ENCODE results near the gene PCDHGA1. TPM values are rescaled to one million over a fixed set of nuclear protein-coding genes. Genes with fewer than 3 reads are reported as not detected.
"Not testable (repeated sequence)": the region's sequence is repeated elsewhere in the genome, so short reads cannot be mapped to it uniquely, and the experiment has no call there.

PCDHGA1 gene
- polyA plus RNA-seq (2014; cell fraction: cytosol; rRNA removed), result 1.9 and 3.6 TPM in 2 replicates
- polyA plus RNA-seq (2014; cell fraction: nucleus; rRNA removed), result 2.0 and 2.4 TPM in 2 replicates

DNA sequence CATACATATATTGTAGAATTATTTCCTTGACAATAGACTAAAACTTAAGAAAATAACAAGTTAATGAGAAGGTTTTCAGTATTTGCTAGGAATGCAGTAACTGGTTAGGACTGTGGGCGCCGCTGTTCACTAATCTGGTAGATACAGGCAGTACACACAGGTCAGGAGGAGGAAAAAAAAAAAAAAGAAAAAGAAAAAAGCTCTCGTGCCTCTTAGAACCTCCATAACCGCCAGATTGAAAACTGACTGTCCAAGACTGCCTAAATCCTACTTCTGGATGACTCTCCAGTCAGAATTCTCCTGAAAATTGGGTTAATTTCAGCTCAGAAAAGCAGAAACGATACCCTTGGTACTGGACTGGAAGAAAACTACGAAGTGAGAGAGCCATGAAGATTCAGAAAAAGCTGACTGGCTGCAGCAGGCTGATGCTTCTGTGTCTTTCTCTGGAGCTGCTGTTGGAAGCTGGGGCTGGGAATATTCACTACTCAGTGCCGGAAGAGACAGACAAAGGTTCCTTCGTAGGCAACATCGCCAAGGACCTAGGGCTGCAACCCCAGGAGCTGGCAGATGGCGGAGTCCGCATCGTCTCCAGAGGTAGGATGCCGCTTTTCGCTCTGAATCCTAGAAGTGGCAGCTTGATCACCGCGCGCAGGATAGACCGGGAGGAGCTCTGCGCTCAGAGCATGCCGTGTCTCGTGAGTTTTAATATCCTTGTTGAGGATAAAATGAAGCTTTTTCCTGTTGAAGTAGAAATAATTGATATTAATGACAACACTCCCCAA is at the start of gene PCDHGA1:
Gene PCDHGA1, plus strand, starts transcription at position 216 of the 782 bp plus-strand sequence.
- peak; percentile 74 for DNase-seq (ENCODE audit: low spot score)

DNA sequence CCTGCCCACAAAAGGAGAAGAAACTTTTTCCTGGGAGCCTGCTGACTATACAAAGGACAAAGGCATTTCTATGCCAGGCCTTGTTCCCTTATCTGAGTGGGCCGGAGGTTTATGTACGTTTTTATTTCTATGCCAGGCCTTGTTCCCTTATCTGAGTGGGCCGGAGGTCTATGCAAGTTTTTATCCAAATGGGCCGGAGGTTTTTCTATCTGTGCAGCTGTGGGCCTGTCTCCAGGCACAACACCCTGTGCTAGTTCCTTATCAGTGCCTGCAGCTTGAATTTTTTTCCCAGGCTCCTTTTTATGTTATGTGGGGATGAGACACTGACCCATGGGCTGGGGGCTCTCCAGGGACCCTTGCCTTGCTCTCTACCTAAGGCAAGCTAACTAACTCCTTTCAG is 31.9 kb upstream of the PCDHGA1 start:
- no peak for DNase-seq (ENCODE audit: low spot score)

DNA sequence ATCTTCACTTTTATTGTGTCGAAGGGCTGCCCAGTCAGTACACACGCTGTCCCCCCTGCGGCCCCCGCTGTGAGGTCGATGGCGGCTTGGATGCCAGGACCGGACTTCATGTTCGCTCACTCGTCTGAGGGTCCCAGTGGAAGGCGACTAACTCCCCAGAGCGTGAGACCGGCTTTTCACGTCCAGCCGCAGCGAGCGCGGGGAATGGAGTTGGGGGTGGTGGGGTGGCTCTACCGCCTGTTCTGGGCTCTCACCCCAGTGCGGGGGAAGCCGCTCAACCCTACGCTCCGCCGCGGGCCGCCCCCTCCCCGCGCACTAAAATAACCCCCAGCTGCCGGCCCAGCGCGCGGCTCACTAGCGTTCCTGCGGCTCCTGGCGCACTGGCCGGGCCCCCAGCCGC is 26.6 kb upstream of the PCDHGA1 start, which contains the start of gene SLC25A2:
Gene SLC25A2, minus strand, starts transcription at position 294 of the 400 bp plus-strand sequence. Its CDS starts 184 bp downstream, at position 110.
- no peak for DNase-seq (ENCODE audit: low spot score)

DNA sequence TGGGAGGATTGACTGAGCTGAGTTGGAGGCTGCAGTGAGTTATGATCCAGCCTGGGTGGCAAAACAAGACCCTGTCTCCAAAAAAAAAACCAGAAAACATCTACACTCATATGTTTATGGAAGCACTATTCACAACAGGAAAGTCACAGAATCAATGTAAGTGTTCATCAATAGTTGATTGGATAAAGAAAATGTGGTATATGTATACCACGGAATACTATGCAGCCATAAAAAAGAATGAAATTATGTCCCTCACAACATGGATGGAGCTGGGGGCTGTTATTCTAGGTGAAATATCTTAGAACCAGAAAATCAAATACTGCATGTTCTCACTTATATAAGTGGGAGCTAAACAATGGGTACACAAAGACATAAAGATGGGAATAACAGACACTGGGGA is 23.7 kb upstream of the PCDHGA1 start:
- no peak for DNase-seq (ENCODE audit: low spot score)

DNA sequence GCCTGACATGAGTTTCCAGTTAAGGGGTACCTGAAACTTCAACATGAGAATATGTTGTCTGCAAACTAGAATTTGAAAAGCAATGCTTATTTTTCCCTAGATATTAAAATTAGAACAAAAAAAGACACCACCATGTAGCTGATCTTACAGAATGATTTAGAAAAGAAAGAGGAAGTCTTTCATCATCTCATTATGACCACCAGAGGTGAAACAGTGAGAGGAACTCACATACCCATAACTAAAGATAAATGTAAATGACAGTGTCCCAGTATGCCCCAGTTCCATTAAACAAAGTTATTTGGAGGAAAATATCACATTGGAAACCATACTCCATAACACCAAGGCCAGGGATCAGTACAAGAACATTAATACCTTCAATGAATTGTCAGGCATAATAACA is 16.6 kb upstream of the PCDHGA1 start:
- DNase-seq (ENCODE audit: low spot score), result no peak

DNA sequence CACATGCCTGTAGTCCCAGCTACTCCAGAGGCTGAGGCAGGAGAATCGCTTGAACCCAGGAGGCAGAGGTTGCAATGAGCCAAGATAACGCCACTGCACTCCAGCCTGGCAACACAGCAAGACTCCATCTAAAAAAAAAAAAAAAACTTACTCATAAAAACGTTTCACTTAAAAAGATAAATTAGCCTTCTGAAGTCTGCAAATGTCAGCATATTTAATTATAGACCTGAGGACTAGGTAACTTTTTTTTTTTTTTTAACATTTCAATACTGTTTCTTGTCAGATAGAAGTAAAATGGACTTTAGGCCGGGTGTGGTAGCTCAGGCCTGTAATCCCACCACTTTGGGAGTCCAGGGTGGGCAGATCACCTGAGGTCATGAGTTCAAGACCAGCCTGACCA is 13.4 kb upstream of the PCDHGA1 start:
- DNase-seq (ENCODE audit: low spot score), result not testable (repeated sequence)

DNA sequence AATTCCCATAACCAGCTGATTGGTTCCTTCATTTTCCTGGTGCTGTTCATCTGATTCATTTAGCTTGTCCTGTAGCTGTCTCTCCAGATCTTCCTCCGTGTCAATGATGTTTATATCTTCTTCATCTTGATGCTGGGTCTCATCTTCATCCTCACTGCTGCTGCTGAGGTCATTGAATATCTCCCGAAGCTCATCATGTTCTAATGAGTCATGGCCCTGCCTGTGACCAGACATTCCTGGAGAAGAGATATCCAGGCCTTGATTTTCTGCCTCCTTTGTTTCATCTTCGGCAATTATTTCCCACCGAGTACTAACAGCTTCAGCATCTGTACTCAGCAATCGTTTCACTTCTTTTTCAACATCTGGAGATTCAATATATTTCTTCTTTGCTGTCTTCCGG is 11.1 kb upstream of the PCDHGA1 start:
- no peak for DNase-seq (ENCODE audit: low spot score)

DNA sequence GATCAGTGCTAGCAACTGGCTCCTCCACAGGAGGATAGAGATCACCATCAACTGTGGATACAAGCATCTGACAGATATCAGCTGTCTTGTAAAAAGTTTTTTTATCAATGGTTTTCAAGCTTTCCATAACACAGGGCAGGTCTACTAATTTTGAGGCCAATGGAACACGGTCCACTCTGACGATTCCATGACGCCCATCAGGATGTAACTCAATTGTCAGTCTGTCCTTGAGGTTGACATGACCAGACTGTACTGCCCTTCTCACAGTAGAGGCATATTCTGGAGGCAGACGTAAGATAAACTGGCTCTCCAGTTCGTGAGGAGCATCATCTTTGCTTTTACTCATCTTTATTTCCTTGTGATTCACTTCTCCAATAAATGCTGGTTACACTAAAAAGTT is 10.6 kb upstream of the PCDHGA1 start:
- DNase-seq (ENCODE audit: low spot score), result no peak

DNA sequence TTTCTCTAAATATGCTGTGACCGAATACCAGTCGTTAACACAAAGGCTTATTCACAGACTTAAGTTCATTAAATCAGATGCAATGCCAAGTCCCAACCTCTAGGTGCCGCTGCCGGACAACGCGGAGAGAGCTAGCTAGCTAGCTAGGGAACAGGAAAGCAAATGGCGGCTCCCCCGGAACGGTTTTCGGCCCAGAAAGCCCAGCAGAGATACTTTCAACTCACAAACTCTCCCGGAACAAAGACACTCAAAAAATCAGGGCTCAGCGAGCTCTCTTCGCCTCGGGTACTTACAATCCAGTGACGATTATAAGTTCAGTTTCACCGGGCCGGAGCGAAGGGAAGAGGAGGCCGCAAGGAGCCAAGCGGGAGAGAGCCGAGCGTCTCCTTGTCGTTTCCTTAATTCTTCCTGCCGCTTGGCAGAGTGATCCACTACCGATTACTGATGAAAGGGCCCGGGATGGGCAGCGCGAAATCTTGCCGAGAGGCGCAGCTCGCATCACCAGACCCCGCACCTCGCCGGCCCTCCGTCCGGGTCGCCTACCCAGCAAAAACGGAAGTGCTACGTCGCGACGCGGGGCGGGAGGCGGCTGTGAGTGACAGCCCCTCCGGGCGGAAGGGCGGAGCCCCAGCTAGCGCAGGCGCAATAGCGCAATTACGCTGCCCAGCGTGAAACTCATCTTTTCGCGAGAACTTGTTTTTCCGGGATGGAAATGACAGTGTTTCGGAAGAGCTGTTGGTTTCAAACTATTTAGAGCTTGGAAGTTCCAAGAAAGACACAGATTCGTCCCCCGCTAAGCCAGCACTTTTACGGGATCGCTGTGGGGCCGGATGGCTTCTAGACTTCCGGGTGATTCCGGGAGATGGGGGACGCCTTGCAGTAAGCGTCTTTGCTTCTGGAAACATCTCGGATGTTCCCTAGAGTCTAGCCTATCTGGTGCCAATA is 9.8 kb upstream of the PCDHGA1 start, which contains the start of gene TAF7:
Gene TAF7, minus strand, starts transcription at position 560 of the 945 bp plus-strand sequence. CDS start 740 bp downstream, outside the sequence.
- DNase-seq (ENCODE audit: low spot score), result peak; percentile 96

DNA sequence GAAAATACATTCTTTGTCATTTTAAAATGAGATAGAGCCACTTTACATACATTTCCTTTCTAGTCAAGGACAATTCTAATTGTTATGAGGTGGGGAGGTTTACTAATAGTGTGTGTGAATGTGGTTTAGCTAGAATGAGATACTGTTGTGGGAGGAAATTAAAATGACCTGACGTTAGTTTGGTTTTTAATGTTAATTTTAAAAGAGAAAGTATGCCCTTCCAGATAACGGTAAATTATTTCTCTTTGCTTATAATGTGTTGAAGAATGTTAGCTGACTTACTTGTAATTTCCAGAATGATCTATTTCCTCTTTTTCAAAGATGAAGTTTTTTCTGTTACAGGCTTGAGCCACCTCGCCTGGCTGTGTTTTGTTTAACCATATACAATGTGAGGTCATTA is 8.1 kb upstream of the PCDHGA1 start:
- no peak for DNase-seq (ENCODE audit: low spot score)

DNA sequence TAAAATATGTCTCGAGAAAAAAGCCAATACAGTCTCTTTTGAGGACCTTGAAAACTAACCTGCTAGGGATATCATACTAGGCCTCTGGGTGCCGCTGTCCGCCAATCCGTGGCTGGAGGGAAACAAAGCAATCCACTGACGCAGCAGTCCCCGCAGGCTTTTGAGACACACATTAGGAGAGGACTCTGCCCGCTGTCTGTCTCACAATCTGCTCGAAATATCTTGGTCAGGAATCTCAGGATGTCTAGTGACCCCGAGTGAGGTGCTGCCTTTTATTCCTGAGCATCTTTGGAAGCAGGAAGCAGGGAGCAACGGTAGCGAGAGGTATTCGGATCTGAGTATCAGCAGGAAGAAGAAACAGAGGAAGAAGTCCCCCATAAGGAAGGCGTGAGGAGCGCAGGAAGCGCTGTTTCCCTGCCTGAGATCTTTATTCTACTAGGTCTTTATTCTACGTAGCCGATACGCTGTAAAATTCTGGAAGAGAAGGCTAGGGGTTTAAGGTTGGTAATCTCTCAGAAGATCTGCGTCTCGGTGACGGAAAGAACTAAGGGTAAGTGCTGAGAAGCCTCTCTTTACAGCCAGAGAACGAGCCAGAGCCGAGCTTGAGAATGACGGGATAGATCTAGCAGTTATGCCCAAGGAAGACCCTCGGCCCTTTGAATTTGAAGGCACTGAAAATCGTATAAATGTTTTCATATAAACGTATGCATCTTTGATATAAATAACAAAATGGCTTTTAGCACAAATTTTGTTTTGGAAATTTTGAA is 4.0 kb upstream of the PCDHGA1 start:
- peak; percentile 72 for DNase-seq (ENCODE audit: low spot score)

DNA sequence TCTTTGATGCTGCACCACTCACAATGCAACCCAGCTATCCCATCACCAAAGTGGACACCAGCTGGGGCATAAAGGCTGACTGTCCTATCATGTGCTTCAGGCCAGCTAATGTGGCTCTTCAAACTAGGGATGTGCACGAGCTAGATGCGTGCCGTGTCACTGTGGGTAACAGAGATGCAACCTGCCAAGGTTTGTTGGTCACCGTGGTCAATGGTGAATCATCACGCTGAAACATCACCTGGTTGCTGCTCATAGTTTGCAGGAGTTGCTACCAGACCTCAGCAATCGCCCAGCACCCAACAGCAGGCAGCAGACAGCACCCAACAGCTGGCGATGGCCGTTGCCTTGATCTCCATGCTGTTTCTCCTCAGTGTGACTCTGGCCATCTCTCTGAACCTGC is 2.1 kb upstream of the PCDHGA1 start:
- DNase-seq (ENCODE audit: low spot score), result no peak

DNA sequence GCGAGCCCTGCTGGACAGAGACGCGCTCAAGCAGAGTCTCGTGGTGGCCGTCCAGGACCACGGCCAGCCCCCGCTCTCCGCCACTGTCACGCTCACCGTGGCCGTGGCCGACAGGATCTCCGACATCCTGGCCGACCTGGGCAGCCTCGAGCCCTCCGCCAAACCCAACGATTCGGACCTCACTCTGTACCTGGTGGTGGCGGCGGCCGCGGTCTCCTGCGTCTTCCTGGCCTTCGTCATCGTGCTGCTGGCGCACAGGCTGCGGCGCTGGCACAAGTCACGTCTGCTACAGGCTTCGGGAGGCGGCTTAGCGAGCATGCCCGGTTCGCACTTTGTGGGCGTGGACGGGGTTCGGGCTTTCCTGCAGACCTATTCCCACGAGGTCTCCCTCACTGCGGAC is 2.3 kb downstream of the PCDHGA1 start:
- not testable (repeated sequence) for DNase-seq (ENCODE audit: low spot score)

DNA sequence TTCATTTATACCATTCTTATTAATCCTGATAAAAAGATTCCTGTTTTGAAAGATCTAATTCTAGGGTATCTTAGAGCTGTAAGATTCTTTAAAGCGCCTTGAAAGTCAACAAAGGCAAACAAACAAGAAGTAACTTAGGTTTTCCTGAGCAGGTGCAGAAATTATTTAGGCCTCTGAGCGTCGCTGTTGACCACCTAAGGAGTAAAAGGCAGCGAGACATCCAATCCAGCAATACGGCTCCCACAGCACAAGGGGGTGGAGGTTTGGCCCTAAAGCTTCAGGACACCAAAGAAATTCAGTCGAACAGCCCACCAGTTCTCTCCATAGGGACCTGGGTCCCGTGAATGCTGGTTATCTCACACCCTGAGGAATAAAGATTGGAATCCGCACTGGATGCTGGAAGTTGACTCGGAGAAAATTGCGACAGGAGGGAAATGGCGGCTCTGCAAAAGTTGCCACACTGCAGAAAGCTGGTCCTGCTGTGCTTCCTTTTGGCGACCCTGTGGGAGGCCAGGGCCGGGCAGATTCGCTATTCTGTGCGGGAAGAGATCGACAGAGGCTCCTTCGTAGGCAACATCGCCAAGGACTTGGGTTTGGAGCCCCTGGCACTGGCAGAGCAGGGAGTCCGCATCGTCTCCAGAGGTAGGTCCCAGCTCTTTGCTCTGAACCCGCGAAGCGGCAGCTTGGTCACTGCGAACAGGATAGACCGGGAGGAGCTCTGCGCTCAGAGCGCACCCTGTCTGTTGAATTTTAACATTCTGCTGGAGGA is 8.4 kb downstream of the PCDHGA1 start, which contains the start of gene PCDHGA2:
Gene PCDHGA2, plus strand, starts transcription at position 223 of the 769 bp plus-strand sequence.
- peak; percentile 29 for DNase-seq (ENCODE audit: low spot score)

DNA sequence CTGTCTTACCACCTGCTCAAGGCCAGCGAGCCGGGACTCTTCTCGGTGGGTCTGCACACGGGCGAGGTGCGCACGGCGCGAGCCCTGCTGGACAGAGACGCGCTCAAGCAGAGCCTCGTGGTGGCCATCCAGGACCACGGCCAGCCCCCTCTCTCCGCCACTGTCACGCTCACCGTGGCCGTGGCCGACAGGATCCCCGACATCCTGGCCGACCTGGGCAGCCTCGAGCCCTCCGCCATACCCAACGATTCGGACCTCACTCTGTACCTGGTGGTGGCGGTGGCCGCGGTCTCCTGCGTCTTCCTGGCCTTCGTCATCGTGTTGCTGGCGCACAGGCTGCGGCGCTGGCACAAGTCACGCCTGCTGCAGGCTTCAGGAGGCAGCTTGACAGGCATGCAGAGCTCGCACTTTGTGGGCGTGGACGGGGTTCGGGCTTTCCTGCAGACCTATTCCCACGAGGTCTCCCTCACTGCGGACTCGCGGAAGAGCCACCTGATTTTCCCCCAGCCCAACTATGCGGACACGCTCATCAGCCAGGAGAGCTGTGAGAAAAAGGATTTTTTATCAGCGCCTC is 10.6 kb downstream of the PCDHGA1 start:
- DNase-seq (ENCODE audit: low spot score), result not testable (repeated sequence)

DNA sequence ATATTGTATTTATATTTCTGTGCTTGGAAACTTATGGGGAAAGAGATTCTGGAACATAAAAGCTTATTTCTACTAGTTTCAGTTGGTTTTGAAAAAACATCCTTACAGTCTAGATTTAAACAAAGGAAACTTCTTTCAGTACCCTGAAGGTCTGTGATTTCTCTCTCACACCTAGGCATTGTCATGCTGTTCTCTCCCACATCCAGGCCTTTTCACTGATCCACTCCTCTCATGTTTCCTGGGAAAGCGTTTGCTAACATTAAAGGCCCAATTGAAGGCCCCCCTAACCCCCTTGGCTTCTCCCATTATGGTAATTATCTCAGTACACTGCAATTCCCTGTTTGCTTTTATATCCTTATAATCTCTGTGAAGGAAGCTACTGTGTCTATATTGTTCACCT is 12.5 kb downstream of the PCDHGA1 start:
- no peak for DNase-seq (ENCODE audit: low spot score)

DNA sequence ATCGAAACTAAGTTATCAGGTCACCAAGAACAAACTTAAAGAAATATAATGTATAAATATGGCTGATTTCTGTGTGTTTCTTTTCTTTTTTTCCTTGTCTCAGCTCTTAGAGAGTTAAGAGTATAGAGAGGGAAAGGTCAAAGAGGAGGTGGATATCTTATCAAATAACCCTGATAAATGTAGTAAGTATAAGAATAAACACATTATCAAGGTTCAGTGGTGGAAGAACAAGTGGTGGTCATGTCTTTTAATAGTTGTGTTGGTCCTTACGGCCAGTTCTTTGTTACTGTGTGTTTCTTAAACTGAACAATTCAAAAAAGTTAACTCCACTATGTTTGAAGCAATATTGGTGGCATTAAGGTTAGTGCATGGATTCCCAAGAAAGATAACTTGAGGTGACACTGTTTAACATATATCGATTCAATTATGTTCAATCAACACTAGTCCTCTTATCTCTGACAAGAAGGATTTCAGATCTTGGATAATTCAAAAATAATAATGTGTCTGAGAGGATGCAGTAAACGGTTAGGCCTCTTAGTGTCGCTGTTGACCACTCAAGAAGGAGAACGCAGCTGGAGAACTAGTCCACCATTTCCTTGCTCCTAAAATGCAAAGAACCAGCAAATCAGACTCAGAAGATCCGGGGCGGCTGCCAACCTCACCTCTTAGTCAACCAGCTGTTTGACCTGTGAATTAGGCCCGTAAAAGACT is 13.1 kb downstream of the PCDHGA1 start, which contains the start of gene PCDHGA3:
Gene PCDHGA3, plus strand, starts transcription at position 588 of the 711 bp plus-strand sequence. CDS start 205 bp downstream, outside the sequence.
- peak; percentile 67 for DNase-seq (ENCODE audit: low spot score)

DNA sequence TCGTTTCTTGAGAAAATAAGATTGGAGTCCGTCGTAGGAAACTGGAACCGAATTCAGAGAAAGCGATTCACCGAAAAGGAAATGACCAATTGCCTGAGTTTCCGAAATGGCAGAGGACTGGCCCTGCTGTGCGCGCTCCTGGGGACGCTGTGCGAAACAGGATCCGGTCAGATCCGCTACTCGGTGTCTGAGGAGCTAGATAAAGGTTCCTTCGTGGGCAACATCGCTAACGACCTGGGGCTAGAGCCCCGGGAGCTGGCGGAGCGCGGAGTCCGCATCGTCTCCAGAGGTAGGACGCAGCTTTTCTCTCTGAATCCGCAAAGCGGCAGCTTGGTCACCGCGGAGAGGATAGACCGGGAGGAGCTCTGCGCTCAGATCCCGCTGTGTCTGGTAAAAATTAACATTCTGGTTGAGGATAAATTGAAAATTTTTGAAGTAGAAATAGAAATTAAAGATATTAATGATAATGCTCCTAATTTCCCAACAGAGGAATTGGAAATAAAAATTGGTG is 13.7 kb downstream of the PCDHGA1 start:
- no peak for DNase-seq (ENCODE audit: low spot score)

DNA sequence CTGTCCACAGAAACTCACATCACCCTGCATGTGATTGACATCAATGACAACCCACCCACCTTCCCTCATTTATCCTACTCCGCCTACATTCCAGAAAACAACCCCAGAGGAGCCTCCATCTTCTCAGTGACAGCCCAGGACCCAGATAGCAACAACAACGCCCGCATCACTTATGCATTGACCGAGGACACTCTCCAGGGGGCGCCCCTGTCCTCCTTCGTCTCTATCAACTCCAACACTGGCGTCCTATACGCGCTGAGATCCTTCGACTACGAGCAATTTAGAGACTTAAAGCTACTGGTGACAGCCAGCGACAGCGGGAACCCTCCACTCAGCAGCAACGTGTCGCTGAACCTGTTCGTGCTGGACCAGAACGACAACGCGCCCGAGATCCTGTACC is 15.0 kb downstream of the PCDHGA1 start:
- no peak for DNase-seq (ENCODE audit: low spot score)
